Measurements from ENCODE around the gene UBE2Z.
"Not testable (repeated sequence)": the region's sequence is repeated elsewhere in the genome, so short reads cannot be mapped to it uniquely, and the experiment has no call there.

Gene UBE2Z

DNA sequence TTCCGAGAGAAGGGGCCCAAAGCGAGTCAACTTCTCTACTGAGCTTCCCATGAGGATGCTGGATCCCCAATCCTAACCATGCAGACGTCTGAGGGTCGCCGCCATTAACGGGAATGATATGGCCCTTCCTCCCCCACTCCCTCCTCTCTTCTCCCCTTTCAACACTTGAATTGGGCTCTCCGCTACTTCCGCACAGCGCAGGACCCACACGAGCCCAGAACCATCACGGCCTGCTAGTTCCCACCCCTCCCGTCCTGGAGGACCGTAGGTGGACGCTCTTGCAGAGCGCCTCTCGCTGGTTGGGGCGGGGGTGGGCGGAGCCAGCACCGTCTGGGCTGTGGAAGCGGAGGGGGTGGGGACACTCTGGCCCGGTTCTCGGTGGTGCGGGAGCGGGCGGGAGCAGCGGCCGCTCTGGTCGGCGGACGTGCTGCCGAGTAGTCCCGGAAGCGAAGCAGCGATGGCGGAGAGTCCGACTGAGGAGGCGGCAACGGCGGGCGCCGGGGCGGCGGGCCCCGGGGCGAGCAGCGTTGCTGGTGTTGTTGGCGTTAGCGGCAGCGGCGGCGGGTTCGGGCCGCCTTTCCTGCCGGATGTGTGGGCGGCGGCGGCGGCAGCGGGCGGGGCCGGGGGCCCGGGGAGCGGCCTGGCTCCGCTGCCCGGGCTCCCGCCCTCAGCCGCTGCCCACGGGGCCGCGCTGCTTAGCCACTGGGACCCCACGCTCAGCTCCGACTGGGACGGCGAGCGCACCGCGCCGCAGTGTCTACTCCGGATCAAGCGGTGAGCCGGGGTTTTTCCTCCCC, at the start of gene UBE2Z:
TSS of gene UBE2Z (plus strand) at position 361 of the 797 bp plus-strand sequence. CDS start at position 458, 97 bp downstream.
- DNase-seq = peak; percentile 83

DNA sequence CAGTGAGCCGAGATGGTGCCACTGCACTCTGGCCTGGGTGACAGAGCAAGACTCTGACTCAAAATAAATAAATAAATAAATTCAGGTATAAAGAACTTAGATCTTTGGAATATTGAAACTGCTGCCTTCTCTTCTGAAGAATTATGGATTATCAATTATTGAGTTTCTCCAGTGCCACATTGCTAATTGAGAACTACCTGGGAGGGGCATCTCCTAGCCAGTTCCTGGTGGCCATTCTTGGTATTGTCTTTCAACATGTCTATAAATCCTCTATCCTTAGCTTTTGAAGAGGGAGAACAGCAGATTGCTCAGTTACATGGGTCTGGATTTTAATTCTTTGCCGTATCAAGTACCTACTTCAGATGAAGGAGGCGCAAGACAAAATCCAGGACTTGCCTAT, 48.2 kb upstream of the UBE2Z start:
- no peak for DNase-seq

DNA sequence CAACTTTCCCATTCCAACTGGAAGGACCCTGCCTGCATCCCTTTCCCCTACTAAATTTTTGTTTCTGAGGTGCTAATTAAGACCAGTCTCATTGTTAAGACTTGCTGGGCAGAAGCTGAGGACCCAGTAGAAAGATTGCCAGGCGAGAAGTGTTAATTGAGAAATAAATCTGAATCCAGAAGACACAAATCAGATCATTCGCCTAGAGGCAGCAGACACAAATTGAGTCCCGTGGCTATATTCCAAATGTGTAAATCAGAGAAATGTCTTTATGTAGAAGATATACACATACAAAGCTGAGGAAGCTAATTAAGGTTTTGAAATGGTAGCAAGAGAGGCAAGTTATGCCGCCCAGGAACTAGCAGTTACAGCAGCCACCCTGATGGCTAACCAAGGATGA, 47.8 kb upstream of the UBE2Z start:
- DNase-seq = no peak

DNA sequence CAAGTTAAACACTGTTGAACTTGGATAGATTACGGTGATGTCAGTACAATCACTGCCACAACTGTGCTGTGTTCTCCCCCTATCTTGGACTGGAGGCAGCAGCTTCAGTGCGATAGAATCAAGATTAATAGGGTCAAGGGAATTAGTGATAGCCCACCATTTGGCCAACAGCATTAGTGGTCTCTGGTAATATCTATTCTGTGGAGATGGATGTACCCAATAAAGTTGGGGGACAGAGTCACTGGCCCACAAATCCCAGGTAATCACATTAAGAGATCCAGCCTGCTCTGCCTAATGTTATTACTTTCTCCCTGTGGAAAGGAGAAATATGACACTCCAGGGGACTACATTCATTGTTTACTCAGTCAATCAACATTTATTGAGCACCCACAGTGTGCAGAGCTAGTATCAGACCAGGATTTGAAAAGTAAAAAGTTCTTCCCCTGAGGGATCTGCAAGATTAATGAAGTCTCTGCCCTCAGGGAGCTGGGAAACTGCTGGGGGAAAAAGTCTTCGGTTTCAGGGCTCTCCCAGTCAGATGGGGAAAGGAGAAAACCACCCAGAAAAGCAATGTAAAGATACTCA, 39.2 kb upstream of the UBE2Z start:
- DNase-seq = no peak

DNA sequence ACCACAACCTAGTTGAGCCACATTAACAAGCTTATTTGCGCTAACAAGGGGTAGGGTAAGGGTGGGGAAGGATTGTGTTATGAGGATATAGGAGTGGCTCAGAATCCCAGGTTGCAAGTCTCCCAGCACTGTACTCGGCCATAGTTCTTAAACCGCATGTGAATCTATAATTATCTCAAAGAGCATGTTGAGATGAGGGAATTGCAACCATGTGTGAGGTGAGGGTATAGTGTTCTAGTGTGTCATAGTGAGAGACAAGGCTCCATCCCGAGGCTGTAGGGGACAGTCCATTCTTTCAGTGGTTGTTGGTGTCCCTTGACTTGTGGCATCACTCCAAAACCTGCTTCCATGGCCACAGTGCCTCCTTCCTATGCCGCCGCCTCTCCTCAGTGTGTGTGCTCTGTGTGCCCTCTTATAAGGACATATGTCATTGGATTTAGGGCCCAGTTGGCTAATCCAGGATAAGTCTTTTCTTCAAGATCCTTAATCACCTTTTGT, 38.3 kb upstream of the UBE2Z start:
- no peak for DNase-seq

DNA sequence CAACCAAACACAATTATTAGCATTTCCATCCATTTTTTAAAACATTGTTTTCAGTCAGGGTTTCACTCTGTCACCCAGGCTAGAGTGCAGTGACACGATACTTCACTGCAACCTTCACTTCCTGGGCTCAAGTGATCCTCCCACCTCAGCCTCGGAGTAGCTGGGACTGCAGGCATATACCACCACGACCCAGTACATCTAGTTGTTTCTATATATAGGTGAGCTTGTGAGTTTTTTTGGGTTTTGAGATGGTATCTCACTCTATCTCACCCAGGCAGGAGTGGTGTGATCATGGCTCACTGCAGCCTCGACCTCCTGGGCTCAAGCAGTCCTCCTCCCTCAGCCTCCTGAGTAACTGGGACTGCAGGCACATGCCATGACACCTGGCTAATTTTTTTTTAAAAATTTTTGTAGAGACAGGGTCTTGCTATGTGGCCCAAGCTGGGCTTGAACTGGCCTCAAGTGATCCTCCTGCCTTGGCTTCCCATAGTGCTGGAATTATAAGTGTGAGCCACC, 37.1 kb upstream of the UBE2Z start:
- DNase-seq = no peak

DNA sequence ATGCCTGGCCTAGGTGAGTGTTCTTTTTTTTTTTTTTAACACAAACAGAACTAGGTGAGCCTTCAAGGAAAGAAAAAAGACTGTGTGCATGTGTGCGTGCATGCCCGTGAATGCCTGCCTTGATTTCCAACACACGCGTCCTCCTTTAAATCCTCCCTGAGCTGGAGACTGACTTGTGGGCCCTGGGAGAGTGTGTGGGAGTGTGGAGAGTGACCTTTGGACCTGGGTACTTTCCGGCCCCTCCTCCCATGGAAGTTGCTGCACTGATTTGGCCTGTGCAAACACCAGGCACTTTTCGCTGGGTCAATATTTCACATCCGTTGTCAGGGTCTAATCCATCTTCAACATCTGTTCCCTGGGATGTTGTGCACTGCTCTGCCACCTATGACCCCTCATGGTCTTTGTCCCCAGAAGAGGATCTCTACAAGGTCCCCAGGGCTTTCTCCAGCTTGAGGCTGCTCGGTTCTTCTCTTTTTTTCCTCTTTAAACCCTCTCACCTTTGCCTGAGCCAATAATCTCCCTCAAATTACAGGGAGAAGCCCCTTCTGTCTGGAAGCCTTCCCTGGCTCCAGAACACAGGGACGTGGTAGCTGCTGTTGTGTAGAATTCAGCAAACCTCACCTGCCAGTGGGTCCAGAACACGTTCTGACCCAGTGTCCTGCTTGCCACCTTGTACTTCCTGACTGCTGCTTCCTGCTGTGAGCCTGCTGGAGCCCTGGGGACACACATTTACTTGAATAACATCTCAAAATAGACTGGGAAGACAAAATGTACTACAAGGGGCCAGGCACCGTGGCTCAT, 36.5 kb upstream of the UBE2Z start:
- DNase-seq = no peak

DNA sequence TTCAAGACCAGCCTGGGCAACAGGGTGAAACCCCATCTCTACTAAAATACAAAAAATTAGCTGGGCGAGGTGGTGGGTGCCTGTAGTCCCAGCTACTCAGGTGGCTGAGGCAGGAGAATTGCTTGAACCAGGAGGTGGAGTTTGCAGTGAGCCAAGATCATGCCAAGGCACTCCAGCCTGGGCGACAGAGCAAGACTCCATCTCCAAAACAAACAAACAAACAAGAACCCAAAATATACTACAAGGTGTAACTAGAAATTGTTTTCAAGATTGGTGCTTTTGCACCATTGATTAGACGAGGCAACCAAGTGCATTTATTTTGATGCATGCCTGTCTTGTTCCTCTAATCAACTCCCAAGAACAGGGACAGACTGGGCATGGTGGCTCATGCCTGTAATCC, 35.8 kb upstream of the UBE2Z start:
- not testable (repeated sequence) for DNase-seq

DNA sequence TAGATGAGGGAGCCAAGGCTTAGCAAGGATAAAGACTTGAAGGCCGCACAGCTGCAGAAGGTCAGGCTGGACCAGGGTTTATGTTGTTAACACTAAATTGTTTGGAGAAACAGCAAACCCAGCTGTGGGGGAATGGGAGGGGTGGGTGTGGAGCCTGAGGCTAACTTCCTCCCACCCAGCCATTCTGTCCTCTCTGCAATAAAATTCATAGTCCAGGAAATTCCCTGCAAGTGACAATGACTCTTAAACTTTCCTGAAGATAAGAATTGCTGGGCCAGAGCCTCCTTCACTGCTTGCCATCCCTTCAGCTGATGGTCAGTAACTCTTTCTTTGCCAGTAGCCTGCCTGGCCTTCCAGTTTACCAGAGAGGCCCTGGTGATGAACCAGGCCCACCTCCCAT, 35.0 kb upstream of the UBE2Z start:
- no peak for DNase-seq

DNA sequence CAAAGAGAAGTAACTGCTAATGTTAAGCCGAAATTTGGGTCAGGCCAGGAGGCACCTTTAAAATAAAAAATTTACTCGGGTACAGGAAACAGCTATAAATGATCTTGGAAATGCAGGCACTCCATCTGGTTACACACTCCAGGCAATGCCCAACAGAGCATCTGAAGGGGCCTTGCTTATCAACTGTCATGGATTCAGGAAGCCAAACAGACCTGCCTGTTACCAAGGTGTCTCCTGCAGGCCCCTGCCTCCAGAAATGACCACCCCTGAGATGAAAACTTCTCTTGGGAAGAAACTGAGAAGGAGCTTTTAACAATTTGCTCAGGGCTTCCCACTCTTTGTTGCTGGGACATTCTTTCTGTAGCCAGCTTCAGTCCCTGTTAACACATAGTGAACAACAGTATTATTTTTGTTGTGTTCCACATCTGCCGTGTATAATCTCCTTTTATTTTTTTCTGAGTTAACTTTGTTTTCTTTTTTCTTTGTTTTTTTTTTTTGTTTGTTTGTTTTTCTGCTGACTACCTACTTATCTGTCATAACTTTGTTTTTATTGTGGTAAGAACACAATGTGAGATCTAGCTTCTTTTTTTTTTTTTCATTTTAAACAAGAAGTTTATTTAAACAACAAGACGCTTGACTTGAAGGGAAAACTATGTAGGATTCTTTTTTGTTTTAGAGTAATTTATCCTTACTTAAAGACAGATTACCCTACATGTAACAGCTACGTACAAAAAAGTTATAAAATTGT, 34.3 kb upstream of the UBE2Z start:
- no peak for DNase-seq

DNA sequence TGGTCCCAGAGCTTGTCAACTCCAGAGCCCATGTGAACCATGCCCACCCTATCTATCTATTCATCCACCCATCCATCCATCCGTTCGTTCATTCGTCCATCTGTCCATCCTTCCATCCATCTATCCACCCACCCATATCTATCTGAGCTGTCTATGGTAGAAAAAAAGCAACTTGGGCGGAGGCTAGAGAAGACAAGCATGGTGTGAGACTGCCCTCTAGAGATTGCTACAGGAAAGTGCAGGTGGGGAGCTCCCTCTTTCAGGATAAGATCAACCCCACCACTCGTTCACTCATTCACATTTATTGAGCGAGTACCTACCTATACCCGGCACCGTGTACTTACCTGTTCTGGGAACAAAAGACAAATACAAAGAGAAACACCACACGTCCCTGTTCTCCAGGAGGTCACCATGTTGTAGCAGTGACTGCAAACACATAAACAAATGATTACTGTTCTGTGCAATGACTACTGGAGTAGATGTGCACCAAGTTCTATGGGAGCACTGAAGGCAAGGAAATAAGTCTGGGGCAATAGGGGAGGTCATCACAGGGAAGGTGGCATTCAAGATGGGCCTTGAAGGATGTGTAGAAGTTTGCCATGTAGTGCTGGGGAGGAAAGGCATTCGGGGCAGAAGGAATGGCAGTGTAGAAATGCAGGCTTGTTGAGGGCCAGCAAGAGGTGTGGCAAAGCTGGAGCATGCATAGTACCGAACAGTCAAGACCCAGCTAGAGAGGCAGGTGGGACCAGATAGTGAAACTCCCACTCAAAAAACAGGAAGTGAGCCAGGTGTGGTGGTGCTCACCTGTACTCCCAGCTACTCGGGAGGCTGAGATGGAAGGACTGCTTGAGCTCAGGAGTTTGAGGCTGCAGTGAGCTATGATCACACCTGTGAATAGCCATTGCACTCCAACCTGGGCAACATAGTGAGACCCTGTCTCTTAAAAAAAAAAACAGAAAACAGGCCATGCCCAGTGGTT, 29.0 kb upstream of the UBE2Z start:
- DNase-seq = peak; percentile 44

DNA sequence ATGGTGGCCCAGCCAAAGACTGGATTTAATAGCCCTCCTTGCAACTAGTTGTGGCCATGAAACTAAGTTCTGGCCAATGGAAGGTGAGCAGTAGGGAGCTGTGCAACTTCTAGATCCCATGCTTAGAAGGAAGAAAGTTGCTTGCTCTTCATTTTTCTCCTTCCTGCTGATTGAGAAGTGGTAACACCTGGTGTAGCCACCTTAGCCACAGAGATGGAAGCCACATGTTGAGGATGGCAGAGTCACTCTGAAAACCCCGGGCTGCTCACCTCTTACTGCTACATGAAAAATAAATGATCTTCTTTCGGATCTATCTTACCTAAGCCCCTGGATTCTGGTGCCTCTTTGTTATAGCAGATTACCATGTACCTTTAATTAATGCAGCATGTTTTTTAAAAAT, 25.9 kb upstream of the UBE2Z start:
- DNase-seq = no peak

DNA sequence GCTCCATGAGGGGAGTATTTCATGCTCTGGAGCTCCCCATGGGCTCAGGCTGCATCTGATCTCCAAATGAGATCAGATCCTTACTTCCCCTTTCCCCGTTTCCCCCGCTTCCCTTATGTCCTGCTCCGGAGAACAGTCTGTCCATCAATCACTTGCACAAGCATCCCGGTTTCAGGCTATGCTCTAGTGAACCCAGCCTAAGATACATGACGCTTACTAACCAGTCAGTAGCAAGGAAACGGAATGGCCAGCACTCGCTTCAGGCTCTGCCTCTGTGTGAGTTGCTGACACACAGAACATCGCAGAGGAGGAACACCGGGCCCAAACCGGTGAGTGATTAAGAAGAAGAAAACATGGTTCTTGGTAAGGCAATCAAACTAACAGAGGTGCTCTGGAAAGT, 25.0 kb upstream of the UBE2Z start:
- DNase-seq = no peak

DNA sequence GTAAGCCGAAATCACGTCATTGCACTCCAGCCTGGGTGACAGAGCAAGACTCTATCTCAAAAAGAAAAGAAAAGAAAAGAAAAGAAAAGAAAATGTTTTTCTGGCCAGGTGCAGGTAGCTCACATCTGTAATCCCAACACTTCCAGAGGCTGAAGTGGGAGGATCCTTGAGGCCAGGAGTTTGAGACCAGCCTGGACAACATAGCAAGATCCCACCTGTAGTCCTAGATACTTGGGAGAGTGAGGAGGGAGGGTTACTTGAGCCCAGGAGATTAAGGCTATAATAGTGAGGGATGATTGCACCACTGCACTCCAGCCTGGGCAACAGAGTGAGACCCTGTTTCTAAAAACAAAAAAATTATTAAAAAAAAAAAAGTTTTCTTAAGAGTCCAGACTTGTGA, 18.1 kb upstream of the UBE2Z start:
- no peak for DNase-seq

DNA sequence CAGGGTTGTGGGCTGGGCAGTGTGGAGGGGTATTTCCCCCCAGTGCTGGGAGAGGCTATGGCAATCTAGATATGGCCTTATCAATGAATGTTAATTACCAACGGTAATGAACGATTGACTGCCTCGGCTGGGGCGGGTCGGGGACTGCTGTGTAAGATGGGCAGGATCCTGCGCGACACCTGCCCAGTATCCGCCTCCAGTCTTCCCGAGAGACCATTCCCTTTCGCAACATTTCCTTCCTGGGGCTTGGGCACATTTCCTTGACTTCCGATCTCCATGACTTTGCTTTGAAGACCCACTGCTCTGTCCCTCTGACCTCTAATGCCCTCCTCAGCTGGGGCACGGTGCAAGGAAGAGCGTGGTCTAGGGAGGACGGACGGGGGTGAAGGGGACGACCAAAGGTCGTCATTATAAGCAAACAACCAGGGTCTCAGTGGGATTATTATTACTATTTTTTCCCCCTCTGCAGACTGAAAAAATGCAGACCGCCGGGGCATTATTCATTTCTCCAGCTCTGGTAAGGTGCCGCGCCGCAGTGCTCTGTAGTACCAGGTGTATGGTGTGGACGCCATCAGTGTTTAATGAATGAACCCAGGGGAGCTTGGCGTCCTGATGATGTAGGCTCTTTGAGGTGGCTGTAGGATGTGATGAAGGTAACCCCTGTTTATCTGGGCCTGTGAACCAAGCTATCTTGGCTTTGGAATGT, 15.1 kb upstream of the UBE2Z start:
- DNase-seq = no peak

DNA sequence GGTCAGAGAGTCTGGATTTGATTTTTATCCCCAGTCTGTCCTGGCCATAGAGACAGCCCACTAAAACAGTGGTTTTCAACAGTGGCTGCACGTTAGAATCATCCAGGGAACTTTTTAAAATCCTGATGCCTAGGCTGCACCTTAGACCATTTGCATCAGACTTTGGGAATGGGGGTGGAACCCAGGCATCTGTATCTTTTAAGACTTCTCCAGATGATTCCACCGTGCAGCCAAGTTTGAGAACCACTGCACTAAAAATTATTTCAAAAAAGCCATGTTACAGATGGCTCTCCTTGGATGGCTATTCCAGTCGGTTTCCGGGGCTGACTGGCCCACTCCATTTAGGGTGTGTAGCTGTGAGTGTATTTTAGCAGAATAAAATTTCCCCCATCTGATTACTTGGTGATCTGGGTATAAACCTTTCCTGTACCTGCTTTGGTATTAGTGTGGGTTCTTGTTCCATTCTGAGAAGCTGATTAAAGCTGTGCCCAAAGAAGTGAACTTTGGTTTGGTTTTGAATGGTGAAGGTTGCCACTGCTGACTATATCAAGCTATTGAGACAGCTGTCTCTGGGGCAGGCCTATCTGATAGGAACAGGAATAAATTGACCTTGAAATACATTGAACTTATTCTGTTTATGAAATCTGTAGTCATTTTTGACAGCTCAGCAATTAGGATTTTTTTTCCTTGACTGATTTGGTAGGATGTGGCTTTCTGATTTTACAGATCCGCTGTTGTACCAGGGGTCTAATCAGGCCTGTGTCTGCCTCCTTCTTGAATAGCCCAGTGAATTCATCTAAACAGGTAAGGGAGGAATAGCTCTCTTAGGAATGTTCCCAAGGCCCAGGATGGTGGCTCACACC, 14.3 kb upstream of the UBE2Z start:
- no peak for DNase-seq

DNA sequence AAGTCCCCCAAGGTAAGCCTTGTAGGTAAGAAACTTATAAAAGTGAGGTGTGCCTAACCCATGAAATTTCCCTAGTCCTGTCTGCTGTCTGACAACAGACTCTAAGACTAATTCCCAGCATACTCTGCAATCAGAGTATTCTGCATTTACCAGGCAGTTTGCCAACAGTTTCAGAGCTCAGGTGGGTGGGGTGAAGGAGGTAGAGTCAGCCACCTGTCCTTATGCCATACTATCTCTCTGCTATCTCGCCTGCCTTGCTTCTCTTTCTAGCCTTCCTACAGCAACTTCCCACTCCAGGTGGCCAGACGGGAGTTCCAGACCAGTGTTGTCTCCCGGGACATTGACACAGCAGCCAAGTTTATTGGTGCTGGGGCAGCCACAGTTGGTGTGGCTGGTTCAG, 13.3 kb upstream of the UBE2Z start:
- DNase-seq = no peak

DNA sequence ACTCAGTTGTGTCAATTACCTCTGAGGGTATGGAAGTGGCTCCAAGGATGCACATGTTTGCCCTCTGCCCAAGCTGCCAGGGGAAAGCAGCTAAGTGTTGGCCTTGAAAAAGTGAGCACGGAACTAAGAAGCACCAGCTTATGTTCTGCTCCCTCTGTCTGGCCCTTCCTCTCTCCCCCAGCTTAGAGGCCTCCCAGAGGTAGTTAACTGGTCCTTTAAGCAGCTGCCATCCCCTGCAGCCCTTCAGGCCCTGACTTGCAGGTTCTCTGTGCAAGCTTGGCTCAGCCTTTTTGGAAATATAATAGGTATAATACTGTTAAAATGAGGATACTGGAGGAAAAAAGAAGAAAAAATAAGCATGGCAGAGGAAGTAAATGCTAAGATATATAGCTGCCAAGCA, 7.0 kb upstream of the UBE2Z start:
- no peak for DNase-seq

DNA sequence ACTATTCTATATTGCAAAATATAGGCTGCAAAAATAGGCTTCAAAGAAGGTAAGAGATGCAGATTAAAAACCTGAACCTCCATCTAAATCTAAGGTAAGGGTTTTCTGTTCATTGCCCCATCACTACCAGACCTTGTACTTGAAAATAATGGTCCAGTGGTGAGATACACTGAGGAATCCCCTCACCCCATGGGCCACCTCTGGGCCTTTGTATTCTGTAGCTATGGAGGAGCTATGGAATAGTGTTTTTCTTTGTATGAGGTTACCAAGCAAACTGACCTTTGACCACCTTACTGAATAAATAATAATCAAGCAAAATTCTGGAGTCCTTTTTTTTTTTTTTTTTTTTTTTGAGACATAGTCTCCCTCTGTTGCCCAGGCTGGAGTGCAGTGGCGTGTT, 4.8 kb upstream of the UBE2Z start:
- no peak for DNase-seq

DNA sequence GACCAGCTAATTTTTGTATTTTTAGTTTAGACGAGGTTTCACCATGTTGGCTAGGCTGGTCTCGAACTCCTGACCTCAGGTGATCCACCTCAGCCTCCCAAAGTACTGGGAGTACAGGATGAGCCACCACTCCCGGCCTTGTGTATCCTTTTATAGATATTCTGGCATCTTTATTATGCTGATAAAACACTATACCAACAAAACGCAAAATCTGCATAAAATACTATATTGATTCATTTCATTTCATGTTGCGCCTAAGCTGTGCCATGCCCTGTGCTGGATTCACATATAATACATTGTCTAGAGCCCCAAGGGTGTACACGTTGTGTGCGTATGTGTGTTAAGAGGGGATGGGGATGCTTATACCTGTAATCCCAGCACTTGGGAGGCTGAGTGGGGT, 3.8 kb upstream of the UBE2Z start:
- no peak for DNase-seq
